LNCAP (cell line): ENCODE measurements around the gene RRP1.

Experiments
- CTCF ChIP-seq: fragments of 450-650 bp; IDR thresholded peaks from 2 replicates; pipeline ENCODE4 v1.5.1; 2017; ENCODE audit warnings: mild to moderate bottlenecking

Gene RRP1

GRCh38 chr21:43835861-43836260 is 46.5 kb downstream of the RRP1 start:
- TF ChIP-seq CTCF: no peak

GRCh38 chr21:43836616-43837015 is 47.2 kb downstream of the RRP1 start:
- no peak for TF ChIP-seq CTCF

- TF ChIP-seq CTCF: no peak
Observed at GRCh38 chr21:43840259-43840658, 50.9 kb downstream of the RRP1 start.

GRCh38 chr21:43842742-43843141 is 53.4 kb downstream of the RRP1 start:
- TF ChIP-seq CTCF: no peak

- no peak for TF ChIP-seq CTCF
Observed at GRCh38 chr21:43845386-43845785, 56.0 kb downstream of the RRP1 start.

- no peak for TF ChIP-seq CTCF
Observed at GRCh38 chr21:43846430-43846829, 57.1 kb downstream of the RRP1 start.

GRCh38 chr21:43847301-43847700 is 57.9 kb downstream of the RRP1 start:
- TF ChIP-seq CTCF: no peak

GRCh38 chr21:43848771-43849170 is 59.4 kb downstream of the RRP1 start:
- TF ChIP-seq CTCF: no peak
